IPS-18c (cell line): Measurements from ENCODE around the gene NAGA.

Experiments
- H3K4me3 ChIP-seq: 2 replicates; pipeline ENCODE4 v1.7.0; 2013; ENCODE audit warnings: low read depth, mild to moderate bottlenecking, low read length, moderate library complexity; ENCODE audit not compliant: insufficient read depth
- H3K9me3 ChIP-seq: one replicate; pipeline ENCODE4 v1.6.1; 2013; ENCODE audit warnings: mild to moderate bottlenecking, low read length, moderate library complexity; ENCODE audit not compliant: control insufficient read depth, insufficient read depth

The NAGA gene

GRCh38 chr22:42064629-42065028 is 6.0 kb downstream of the NAGA start:
- Histone ChIP-seq H3K9me3 (no peaks in the 10 kb centered on the region), H3K4me3 (no peak overlapping the region)

GRCh38 chr22:42062506-42063170 is 8.0 kb downstream of the NAGA start:
- Histone ChIP-seq H3K4me3 (no peak overlapping the region), H3K9me3 (no peaks in the 10 kb centered on the region)

- H3K9me3 ChIP-seq = no peaks in the 10 kb centered on the region
- H3K4me3 ChIP-seq = no peak overlapping the region
These were observed 9.6 kb downstream of the NAGA start for GRCh38 chr22:42061041-42061440.

GRCh38 chr22:42060489-42060888 is 10.1 kb downstream of the NAGA start:
- no peaks in the 10 kb centered on the region for H3K9me3 ChIP-seq

GRCh38 chr22:42056757-42057511 is 13.7 kb downstream of the NAGA start:
- no peak overlapping the region for H3K4me3 ChIP-seq
- no peaks in the 10 kb centered on the region for H3K9me3 ChIP-seq

More at GRCh38 chr22:42060489-42060888, 10.1 kb downstream of the NAGA start:
- H3K4me3 ChIP-seq = no peak overlapping the region

GRCh38 chr22:42052765-42053164 is 17.8 kb downstream of the NAGA start:
- Histone ChIP-seq H3K4me3 (no peak overlapping the region), H3K9me3 (no peaks in the 10 kb centered on the region)

- no peaks in the 10 kb centered on the region for H3K9me3 ChIP-seq
- no peak overlapping the region for H3K4me3 ChIP-seq
These were observed 19.9 kb downstream of the NAGA start for GRCh38 chr22:42050641-42051180.

GRCh38 chr22:42041784-42042183 is 28.8 kb downstream of the NAGA start:
- H3K9me3 ChIP-seq = no peaks in the 10 kb centered on the region
- H3K4me3 ChIP-seq = no peak overlapping the region

- H3K4me3 ChIP-seq = no peak overlapping the region
- H3K9me3 ChIP-seq = no peaks in the 10 kb centered on the region
These were observed 31.3 kb downstream of the NAGA start for GRCh38 chr22:42039271-42039670.

- no peaks in the 10 kb centered on the region for H3K9me3 ChIP-seq
- no peak overlapping the region for H3K4me3 ChIP-seq
These were observed 35.4 kb downstream of the NAGA start for GRCh38 chr22:42035256-42035655.

GRCh38 chr22:42033263-42034181 is 37.1 kb downstream of the NAGA start:
- no peak overlapping the region for H3K4me3 ChIP-seq
- H3K9me3 ChIP-seq = peaks cover 2% of the 10 kb centered on the region

- H3K9me3 ChIP-seq = peaks cover 2% of the 10 kb centered on the region
- H3K4me3 ChIP-seq = no peak overlapping the region
These were observed 43.9 kb downstream of the NAGA start for GRCh38 chr22:42026705-42027104.

GRCh38 chr22:42025421-42025820 is 45.2 kb downstream of the NAGA start:
- no peak overlapping the region for H3K4me3 ChIP-seq
- H3K9me3 ChIP-seq = peaks cover 2% of the 10 kb centered on the region

- H3K9me3 ChIP-seq = no peaks in the 10 kb centered on the region
These were observed 48.3 kb downstream of the NAGA start for GRCh38 chr22:42022162-42022847.

GRCh38 chr22:42021571-42021970 is 49.0 kb downstream of the NAGA start:
- Histone ChIP-seq H3K4me3 (no peak overlapping the region), H3K9me3 (no peaks in the 10 kb centered on the region)

More at GRCh38 chr22:42022162-42022847, 48.3 kb downstream of the NAGA start:
- H3K4me3 ChIP-seq = no peak overlapping the region

- Histone ChIP-seq H3K4me3 (no peak overlapping the region), H3K9me3 (no peaks in the 10 kb centered on the region)
These were observed 52.4 kb downstream of the NAGA start for GRCh38 chr22:42018224-42018623.

GRCh38 chr22:42016111-42016510 is 54.5 kb downstream of the NAGA start:
- H3K9me3 ChIP-seq = no peaks in the 10 kb centered on the region
- no peak overlapping the region for H3K4me3 ChIP-seq
